Central memory CD4-positive, alpha-beta T cell (primary cell): ENCODE data around the gene TMOD2.
A peak's percentile ranks its signal among the peaks of the same experiment; 100 is the strongest.

Source experiments
- DNase-seq: peaks from one replicate; pipeline ENCODE4 v3.0.0; 2022
- total RNA-seq, 3 experiments: gene quantifications; one replicate each; lab custom pipeline; 2026; lab: John Stamatoyannopoulos, UW

TMOD2 gene
- total RNA-seq: 17.6 to 79.7 (median 41.1) reads per million in 3 experiments

DNA sequence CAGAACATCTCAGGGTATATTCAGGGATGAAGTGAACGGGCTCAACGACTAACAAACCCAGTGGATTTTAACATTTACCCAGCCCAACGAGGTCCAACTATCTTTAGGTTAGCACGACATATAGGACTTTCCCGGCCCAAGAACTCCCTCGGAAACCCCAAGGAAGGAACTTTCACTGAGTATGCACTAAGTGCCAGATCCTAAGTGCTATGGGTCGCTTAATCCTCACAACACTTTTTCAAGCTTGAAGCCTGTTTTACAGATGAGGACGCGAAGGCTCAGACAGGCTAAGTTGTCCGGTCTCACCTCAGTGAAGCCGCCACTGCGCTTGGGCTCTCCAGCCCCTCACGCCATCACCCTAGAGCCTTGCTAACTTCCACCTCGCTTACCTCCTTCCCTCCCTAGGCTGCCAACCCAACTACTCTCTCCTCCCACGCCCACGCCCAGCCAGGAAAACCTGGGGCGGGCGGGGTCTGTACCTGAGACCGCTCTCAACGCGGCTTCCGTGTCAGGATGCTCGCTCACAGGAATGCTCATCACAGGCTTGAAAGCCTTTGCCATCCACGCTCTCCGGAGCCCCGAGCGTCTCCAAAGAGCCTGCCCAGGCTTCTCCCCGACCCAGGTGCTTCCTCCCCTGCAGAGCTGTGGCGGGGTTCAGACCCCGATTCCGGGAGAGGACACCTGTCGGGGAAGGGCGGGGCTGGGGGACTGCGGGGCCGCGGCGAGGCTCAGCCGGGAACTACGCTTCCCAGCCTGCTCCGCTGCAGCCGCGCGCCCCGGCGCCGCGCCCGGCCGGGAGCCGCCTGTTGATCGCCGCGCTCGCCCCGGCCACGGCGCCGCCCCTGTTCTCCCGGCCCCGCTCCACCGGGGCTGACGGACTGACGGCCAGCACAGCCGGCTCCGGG is at the start of gene TMOD2:
Gene TMOD2 (plus strand): TSS at position 806 of the 905 bp plus-strand sequence. CDS start 14,845 bp downstream, outside the sequence.
- DNase-seq: peak; percentile 44

DNA sequence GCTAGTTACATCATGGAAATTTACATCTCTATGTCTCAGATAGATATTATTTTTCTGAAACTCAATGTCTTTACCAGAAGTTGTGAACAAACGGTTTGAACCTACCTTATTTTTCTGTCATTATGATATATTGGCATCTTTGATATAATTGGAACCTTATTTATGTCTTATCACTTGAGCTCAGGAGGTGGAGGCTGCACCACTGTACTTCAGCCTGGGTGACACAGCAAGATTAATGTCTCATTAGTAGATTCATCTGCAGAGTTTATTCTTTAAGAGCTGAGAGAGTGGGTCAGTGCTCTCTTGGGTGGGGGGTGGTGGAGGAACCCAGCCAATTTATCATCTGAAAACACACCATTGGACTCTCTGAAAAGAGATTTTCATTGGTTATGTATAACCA is 48.7 kb upstream of the TMOD2 start:
- no peak for DNase-seq

DNA sequence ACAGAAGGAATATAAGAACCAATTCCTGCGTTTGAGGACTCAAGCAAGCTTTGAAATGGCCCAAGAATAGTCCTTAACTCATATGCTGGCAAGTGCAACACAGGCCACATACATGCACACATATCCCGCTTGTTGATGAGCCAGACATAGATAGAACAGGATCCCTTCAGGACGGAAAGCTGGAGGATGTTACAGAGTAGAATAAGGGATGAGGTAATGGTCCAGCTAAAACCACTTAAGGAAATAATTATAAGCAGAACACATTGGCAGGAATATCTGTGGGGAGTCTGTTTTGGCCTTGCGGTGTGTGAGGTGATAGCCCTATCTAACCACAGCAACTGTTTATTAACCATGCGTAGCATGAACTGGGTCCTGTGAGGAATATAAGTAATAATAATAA is 45.1 kb upstream of the TMOD2 start:
- no peak for DNase-seq

DNA sequence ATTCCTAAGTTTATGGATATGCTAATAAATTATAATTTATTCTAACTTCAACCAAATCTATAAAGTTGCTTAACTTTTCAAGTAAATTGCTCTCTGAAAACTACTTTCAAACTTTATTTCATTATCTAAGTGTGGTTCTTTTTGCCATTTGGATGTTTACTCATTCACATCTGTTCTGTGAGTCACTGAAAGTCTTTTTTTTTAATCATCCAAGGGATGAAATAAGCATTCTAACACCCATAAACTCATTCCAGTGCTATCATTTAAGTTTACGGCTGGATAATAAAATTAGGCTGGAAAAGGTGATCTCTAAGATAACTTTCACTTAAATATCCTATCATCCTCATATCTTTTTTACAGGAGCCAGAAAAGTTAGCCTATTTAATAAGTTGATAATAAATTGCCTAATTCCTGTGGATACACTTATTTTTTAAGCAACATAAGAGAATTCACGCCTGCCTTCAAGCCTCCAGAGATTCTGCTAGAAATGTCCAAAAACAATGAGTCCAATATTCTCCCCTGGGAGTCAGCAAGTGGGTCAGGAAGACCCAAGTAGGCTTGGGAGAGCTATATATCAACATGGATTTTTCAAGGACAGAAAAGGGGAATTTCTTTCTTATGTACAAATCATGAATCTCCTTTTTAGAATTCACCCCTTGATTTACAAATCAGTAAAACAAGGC is 44.3 kb upstream of the TMOD2 start:
- DNase-seq: no peak

DNA sequence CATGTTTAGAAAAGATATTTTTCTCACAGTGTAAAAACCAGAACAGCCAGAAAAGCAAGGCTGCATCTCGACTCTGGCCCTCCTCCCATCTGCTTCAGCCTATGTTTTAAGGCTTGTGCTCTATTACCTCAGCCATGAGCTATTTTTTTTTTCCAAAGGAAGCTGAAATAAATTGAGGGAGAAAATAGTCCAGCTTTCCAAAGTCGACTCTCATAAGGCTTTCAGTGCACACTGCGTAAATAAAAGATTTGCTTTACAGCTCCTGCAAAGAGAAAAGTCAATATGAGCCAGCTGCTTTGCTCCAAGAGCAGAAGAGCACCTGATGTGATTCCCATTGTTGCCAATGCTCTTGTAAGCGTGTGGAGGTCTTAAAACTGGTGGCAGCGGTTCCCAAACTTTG is 43.4 kb upstream of the TMOD2 start:
- DNase-seq: no peak

DNA sequence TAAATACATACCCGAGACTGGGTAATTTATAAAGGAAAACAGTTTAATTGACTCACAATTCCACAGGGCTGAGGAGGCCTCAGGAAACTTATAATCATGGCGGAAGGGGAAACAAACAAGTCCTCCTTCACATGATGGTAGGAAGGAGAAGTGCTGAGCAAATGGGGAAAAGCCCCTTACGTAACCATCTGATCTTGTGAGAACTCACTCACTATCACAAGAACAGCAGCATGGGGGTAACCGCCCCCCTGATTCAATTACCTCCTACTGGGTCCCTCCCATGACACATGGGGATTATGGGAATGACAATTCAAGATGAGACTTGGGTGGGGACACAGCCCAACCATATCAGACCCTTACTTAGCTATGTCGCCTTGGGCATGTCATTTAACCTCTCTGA is 42.4 kb upstream of the TMOD2 start:
- DNase-seq: no peak

DNA sequence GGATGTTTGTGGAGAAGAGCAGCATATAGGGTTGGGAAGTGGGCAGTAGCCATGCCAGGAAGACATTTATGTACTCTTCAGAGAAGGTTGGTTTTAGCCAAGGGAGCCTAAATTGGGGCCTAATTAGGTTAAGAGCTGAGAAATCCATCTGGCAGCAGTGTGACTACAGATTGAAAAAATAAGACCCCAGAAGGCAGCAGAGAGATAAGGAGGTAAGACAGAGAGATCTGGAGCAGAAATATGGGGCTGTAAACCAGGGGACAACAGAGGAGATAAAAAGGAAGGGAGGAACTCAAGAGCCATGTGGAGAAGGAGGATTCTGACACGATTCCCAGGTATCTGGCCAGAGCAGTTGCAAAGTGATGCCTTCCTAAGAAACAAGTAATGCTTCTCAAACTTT is 37.2 kb upstream of the TMOD2 start:
- no peak for DNase-seq

DNA sequence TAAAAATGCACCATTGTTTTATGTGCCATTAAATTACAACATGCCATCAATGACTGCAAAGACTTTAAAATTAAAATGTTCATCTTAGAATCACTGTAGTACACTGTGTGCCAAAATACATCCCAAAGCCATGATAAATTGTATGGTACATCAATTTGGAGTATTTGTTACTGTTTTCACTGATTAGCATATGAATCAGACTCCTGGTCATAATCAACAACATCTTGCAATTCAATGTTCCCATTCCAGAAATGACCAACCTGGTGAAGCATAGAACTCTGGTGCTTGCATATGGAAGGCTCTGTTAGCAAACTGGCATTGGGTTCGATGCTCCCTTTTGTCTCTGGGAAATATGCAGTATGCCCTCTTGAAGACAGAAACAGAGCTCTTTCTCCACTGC is 36.5 kb upstream of the TMOD2 start:
- DNase-seq: no peak

DNA sequence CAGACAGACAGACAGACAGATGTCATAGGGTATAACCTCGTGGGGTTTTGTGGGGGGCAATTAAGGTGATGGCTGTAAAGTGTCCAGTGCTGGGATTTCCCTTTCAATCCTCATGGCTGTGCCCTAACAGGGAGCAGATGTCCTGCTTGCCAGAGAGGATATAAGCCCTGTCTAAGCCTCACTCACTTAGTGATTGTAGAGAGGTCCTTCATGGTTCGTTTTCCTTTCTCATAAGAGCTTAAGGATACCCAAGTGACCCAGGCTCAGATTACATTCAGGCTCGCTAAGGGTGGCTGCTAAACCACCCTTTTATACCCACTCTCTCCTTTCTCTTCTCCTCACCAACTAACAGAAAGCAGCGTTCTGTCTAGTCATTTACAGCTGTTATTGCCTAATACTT is 33.2 kb upstream of the TMOD2 start:
- DNase-seq: no peak

DNA sequence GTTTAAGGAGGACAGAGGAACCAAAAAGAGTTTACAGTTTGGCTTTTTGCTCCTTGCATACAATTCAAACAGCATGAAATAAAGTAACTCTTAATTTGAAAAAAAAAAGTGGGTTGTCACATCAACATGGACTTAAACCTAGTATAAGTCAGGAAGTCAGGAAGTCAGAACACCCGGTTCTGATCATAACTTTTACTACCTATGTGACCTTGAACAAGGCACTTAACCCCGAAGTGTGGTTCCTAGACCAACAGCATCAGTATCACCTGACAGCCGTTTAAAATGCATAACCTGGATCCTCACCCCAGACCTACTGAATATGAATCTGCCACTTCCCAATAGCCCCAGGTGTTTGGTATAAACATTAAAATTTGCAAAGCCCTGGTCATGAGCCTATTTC is 32.7 kb upstream of the TMOD2 start:
- DNase-seq: no peak

DNA sequence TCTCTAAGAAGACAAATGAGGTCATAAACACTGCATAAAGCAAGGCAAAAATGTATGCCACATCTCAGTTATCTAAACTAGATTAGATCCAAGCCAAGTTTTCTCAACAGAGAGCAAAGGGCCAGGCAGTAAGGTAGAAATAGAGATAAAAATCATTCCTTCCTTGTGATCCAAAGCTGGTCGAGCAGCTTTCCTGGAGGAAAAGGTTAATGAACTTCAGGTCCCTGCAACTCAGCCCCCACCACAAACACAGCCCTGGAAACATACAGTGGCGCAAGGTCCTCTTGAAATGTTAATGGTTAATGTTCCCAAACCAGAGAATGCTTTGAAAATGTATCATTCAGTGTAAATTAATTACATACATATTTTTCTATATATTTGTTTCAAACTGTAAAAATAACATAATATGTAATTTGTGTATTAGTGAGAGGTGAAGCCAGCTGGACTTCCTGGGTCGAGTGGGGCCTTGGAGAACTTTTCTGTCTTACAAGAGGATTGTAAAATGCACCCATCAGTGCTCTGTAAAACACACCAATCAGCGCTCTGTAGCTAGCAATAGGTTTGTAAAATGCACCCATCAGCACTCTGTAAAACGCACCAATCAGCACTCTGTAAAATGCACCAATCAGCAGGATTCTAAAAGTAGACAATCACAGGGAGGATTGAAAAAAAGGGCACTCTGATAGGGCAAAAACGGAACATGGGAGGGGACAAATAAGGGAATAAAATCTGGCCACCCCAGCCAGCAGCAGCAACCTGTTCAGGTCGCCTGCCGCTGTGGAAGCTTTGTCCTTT is 31.0 kb upstream of the TMOD2 start:
- no peak for DNase-seq

DNA sequence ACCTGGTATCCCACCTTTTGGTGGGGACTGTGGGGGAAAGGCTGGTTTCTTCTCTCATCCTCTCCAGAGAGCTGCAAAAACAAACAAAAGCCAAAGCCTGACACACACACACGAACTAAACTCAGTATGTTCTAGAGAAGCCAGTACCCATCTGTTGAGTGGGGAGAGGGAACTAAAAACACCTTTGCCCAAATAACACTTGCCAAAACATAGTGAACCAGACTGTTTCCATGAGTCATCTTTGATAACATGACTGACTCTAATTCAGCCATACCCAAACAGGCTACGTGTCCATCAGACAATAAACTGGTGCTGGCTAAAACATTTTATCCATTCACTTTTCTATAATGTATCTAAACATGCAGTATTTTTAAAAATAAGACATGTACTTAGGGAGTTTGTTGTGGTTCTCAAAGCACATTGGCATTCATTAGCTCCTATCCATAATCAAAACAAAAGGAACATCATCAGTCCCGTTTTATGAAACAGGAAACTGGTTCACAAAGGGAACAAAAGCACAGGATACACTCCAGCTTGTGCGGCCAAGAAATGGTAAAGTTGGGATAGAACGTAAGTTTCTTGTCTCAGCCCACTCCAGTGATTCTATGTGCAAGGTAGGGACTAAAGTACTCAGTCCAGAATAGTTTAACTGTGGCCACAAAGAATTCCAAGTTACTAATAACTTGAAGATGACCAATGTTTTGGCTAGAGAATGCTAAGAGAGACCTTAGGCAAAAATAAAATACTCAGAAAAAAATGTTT is 30.0 kb upstream of the TMOD2 start:
- DNase-seq: no peak

DNA sequence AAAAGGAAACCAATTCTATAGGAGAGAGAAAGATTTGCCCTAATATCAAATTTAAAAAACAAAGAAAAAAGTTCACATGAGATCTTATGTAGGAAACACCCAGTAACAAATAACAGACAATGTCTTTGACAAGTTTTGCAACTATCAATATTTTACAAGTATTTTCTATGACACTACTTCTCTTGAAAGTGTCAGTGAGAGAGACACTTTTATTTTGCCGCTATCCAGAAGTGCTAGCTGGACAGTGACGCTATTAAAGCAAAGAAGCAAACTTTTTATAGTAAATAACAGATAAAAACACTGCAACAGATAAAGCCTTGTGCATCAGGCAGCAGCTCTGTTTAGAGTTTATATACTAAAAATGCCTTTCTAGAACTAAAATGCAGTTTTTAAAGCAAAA is 27.2 kb upstream of the TMOD2 start:
- no peak for DNase-seq

DNA sequence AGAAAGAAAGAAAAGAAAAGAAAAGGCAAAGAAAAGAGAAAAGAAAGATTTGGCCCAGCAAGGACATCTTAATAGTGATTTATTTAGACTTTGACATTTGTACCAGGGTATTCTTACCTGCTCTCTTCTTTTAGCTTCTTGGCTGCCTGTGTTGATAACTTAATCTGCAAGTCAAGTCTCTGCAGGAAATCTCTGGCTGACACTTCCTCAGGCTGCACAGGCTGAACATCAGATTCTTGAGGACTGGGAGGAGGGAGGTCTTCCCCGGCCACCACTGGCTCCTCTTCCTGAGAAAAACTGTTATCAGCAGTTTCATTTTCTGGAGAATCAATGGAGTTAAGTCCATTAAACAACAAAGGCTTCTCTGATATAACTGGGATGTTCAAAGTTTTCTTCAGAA is 26.7 kb upstream of the TMOD2 start:
- DNase-seq: no peak

DNA sequence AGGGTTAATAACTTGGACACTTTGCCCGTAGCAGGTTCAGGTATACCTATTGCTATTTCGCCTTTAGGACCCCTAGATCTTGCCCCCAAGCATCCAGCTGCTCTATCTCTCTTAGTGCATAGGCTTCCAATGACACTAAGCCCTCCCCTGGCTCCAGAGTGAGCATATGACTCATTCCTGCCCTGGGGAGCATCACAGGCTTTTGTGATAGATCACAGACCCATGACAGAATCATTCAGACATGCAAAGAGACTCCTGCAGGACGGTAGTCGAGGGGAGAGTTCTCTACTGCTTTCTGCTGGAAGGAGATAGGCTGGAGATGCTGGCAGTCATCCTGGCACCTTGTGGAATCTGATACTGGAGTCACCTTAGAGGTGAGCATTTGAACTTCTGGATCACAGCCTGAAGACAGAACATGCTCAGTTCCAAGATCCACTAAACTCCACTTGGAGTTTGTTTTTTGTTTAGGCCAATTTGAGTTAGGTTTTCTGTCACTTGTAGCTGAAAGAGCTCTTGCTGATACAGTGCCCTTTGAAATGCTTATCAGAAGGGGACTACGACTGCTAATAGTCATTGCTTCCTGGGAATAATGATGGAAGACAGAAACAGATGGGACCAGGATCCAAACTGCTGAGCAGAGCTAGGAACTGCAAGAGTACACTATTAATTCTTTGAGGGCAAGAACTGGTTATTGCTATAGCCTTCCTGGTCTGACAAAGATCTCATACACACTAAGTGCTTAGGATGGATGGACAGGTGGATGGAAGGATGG is 24.9 kb upstream of the TMOD2 start:
- DNase-seq: no peak

DNA sequence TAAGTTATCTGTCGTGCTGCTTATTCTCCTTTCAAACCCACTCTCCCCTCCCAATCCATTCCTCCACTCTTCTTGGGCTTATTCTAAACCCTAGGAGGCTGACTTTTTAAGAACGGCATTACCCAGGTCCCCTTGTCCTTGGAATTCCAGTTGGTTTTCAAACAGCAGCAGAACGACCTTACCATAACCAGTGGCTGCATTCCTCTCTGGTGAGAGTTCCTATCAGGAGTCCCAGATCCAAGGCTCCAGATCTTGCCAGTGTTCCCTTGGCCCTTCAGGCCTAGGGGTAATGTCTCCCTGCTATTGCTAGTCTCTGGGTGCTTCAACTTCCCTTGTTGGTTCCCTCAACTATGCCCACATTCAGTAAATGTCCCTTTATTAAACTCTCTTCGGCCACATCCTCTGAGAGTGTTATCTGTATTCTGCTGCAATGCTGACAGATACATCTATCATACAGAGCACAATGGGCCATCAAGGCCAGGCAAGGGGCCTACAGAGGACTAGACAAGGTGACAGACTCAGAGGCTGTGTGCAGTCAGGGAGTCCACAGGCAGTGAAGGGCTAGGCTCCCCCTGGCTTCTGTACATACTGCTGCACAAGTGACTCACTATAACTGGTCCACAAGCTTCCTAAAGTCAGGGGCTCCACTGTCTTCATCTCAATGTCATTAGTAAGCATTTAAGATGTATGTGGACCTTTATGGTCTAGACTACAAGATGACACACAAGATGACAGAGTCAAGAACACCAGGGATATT is 24.1 kb upstream of the TMOD2 start:
- DNase-seq: no peak

DNA sequence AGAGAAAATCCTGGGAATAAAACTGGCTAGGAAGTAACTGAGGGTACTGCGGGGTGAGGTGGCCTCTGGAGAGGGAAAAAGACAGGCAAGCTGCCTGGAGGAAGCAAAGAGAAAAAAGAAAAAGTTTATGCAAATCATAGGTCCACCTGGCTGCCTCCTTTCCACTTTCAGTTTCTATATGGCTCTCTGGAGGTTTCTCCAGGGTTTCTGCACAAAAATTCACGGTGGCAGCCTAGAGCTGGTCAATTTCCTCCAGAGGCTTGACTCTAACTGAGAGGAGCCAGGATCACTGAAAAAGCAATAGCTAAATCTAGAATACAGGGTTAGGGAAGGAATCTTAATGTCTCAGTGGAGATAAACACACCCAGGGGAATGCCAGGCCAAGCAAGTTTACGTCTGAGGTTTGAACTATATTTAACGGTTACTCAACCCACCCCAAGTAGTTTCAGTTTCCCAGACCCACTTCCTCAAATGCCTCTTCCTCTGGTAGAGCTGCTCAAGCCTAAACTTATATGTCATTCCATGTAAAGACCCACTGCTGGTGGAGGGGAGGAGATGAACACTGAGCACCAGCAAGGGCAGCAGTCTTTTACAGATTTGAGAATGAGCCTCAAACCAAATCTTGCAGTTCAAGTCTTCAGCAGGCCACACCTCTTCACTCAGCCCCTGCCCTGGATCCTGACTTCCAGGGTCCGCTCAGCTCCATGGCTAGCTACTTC is 19.7 kb upstream of the TMOD2 start:
- DNase-seq: peak; percentile 66

DNA sequence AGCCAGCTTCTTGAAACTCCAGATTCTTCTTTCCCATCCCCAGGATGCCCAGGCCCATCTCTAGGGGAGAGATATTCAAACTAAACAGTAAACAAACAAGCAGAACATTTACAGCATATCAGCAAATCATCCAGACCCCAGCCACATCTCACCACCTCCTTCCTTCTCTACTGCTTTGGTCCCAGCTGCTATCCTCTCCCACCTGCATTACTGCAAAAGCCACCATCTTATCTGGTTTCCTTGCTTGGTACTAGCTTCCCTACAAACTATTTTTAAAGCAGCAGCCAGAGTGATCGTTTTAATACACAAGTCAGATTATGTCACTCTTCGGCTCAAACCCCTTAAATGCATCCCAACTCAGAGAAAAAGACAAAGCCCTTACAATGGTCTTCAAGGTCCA is 18.8 kb upstream of the TMOD2 start:
- no peak for DNase-seq

DNA sequence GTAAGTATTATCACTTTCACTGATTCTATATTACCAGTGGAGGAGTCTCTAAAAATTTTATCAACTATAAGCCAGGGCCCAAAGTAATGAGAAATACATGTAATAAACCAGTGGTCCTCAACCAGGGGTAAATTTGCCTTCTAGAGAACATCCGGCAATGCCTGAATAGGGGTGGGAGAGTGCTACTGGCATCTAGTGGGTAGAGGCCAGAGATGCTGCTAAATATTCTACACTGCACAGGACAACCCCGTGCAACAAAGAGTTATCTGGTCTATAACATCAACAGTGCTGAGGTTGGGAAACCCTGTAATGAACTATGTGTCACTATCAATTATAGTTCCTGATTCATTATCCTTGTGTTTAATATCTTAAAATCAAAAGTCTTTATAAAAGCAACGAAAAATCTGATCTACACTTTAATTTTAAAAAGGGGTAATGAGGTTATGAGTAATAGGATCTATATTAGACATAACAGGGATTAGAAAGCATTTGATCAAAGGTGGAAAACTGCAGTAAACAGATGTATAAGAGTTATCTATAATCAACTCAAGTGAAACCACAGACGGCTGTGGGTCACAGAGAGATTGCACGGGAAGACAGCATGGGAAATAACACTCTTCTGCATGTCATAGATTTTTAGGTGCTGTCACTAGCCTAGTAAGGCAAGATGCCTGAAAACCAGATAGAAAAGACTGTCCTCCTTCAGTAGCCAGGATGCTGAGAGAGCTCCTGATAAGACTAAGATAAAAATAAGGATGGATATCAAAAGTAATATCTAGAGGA is 16.0 kb upstream of the TMOD2 start:
- DNase-seq: peak; percentile 46
